Measurements from ENCODE around the gene THBS3.
A peak's percentile ranks its signal among the peaks of the same experiment; 100 is the strongest.
"Not testable (repeated sequence)": the region's sequence is repeated elsewhere in the genome, so short reads cannot be mapped to it uniquely, and the experiment has no call there.

Gene THBS3

GRCh38 chr1:155241069-155241679 lies 33.5 kb upstream of the THBS3 start:
- H3K27me3 ChIP-seq, result no peaks in the 10 kb centered on the region
- peaks cover 3% of the 10 kb centered on the region for H3K4me1 ChIP-seq
- DNase-seq, result peak; percentile 76
- peaks cover 5% of the 10 kb centered on the region for H3K36me3 ChIP-seq
- peak overlapping the region; percentile 61 for H3K4me3 ChIP-seq (ENCODE audit: low read depth, low read length)
- H3K9me3 ChIP-seq, result no peaks in the 10 kb centered on the region
- TF ChIP-seq, protein P1, sequence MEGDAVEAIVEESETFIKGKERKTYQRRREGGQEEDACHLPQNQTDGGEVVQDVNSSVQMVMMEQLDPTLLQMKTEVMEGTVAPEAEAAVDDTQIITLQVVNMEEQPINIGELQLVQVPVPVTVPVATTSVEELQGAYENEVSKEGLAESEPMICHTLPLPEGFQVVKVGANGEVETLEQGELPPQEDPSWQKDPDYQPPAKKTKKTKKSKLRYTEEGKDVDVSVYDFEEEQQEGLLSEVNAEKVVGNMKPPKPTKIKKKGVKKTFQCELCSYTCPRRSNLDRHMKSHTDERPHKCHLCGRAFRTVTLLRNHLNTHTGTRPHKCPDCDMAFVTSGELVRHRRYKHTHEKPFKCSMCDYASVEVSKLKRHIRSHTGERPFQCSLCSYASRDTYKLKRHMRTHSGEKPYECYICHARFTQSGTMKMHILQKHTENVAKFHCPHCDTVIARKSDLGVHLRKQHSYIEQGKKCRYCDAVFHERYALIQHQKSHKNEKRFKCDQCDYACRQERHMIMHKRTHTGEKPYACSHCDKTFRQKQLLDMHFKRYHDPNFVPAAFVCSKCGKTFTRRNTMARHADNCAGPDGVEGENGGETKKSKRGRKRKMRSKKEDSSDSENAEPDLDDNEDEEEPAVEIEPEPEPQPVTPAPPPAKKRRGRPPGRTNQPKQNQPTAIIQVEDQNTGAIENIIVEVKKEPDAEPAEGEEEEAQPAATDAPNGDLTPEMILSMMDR (IDR thresholded peaks at IDR 0.05; ENCODE audit: low read depth, low read length), result no peak

DNA sequence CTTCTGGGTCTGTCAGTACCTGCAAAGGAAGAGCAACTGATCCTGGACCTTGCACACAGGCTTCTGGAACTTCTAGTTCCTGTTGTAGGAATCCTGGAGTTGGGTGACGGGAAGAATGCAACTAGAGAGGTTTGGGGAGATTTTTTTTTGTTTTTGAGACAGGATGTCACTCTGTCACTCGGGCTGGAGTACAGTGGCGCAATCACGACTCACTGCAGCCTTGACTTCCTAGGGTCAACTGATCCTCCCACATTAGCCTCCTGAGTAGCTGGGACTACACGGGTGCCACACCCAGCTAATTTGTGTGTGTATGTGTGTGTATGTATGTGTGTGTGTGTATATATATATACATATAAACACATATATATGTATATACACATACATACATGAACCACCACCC lies 28.8 kb upstream of the THBS3 start:
- no peaks in the 10 kb centered on the region for H3K4me1 ChIP-seq
- H3K4me3 ChIP-seq (ENCODE audit: low read depth, low read length), result no peak overlapping the region
- no peak for DNase-seq
- H3K36me3 ChIP-seq, result peaks cover 5% of the 10 kb centered on the region
- TF ChIP-seq, protein P1 (IDR thresholded peaks at IDR 0.05; ENCODE audit: low read depth, low read length), result no peak
- H3K27me3 ChIP-seq, result no peaks in the 10 kb centered on the region
- no peaks in the 10 kb centered on the region for H3K9me3 ChIP-seq

DNA sequence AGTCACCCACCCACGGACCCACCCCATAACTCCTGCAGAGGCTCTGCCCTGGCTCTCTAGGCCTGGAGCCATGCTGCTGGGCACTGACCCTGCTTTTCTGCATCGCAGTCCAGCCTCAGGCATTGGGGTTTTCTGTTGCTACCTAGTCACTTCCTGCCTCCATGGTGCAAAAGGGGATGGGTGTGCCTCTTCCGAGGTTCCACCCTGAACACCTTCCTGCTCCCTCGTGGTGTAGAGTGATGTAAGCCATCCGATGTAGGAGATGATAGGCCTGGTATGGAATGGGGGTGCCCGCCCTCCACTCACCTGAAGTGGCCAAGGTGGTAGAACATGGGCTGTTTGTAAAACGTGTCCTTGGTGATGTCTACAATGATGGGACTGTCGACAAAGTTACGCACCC lies 27.7 kb upstream of the THBS3 start:
- not testable (repeated sequence) for DNase-seq; H3K9me3 ChIP-seq; H3K4me3 ChIP-seq (ENCODE audit: low read depth, low read length); H3K27me3 ChIP-seq; H3K36me3 ChIP-seq; H3K4me1 ChIP-seq

GRCh38 chr1:155233502-155233901 lies 25.8 kb upstream of the THBS3 start:
- H3K4me1 ChIP-seq; H3K9me3 ChIP-seq; H3K4me3 ChIP-seq (ENCODE audit: low read depth, low read length); DNase-seq; H3K27me3 ChIP-seq; H3K36me3 ChIP-seq: not testable (repeated sequence)

GRCh38 chr1:155232001-155232978 lies 24.6 kb upstream of the THBS3 start:
- not testable (repeated sequence) for H3K27me3 ChIP-seq; H3K36me3 ChIP-seq; H3K4me3 ChIP-seq (ENCODE audit: low read depth, low read length); H3K4me1 ChIP-seq; DNase-seq; H3K9me3 ChIP-seq

DNA sequence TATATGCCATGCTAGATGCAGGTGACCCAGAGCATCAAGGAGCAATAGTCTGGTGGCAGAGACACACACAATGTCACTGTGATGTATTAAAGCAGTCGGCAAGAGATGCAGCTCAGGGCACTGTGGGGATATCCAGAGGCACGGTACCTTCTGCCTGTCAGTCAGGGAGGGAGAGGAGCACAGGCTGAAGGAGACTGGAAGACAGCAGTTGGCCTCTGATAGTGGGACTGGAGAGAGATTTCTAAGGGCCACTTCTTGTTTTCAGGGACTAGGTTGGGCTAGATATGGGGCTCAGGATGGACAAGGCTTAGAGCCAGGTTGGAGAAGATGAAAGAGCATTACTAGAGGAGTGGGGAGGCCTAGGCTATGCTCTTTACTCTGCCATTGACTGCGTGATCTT lies 23.6 kb upstream of the THBS3 start:
- not testable (repeated sequence) for H3K36me3 ChIP-seq, DNase-seq, H3K9me3 ChIP-seq

DNA sequence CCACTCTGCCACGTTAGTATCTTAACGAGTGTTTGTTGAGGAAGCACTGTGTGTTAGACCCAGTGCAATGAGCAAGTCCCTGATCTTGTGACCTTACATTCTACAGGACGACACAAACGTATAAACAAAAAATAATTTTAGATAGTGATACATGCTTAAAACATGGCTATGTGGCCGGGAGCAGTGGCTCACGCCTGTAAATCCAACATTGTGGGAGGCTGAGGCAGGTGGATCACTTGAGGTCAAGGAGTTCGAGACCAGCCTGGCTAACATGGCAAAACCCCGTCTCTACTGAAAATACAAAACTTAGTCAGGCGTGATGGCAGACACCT lies 20.4 kb upstream of the THBS3 start:
- Histone ChIP-seq H3K36me3 (peaks cover 4% of the 10 kb centered on the region; the same call in 1 of the 2 replicates), H3K27me3 (no peaks in the 10 kb centered on the region), H3K4me1 (peaks cover 8% of the 10 kb centered on the region), H3K9me3 (no peaks in the 10 kb centered on the region), H3K4me3 (ENCODE audit: low read depth, low read length) (peak overlapping the region; percentile 61)
- TF ChIP-seq, protein P1 (IDR thresholded peaks at IDR 0.05; ENCODE audit: low read depth, low read length), result no peak
- no peak for DNase-seq

More for the DNA sequence above, 23.6 kb upstream of the THBS3 start:
- H3K4me3 ChIP-seq (ENCODE audit: low read depth, low read length); H3K4me1 ChIP-seq; H3K27me3 ChIP-seq: not testable (repeated sequence)
